NCI-H1048 (cell line): Measurements from ENCODE around the gene LIPC.

Source experiments
- DNase-seq: peaks from one replicate; lab custom pipeline; 2025; lab: John Stamatoyannopoulos, UW

Gene LIPC

GRCh38 chr15:58495891-58496408 is 64.2 kb downstream of the LIPC start:
- DNase-seq, result no peak

- no peak for DNase-seq
Observed at GRCh38 chr15:58497046-58497785, 65.4 kb downstream of the LIPC start.

- DNase-seq, result no peak
Observed at GRCh38 chr15:58498821-58499580, 67.2 kb downstream of the LIPC start.

- no peak for DNase-seq
Observed at GRCh38 chr15:58501006-58501405, 69.2 kb downstream of the LIPC start.

GRCh38 chr15:58501636-58502188 is 69.9 kb downstream of the LIPC start:
- no peak for DNase-seq

GRCh38 chr15:58503139-58504027 is 71.6 kb downstream of the LIPC start:
- no peak for DNase-seq

GRCh38 chr15:58504674-58505234 is 73.0 kb downstream of the LIPC start:
- no peak for DNase-seq

GRCh38 chr15:58505581-58505980 is 73.8 kb downstream of the LIPC start:
- no peak for DNase-seq

- no peak for DNase-seq
Observed at GRCh38 chr15:58506064-58506490, 74.3 kb downstream of the LIPC start.

GRCh38 chr15:58506783-58507668 is 75.2 kb downstream of the LIPC start:
- DNase-seq, result no peak

- DNase-seq, result no peak
Observed at GRCh38 chr15:58509556-58509955, 77.8 kb downstream of the LIPC start.

GRCh38 chr15:58510715-58511598 is 79.2 kb downstream of the LIPC start:
- no peak for DNase-seq

GRCh38 chr15:58511599-58511987 is 79.8 kb downstream of the LIPC start:
- no peak for DNase-seq

GRCh38 chr15:58512522-58512921 is 80.7 kb downstream of the LIPC start:
- no peak for DNase-seq

GRCh38 chr15:58513008-58513407 is 81.2 kb downstream of the LIPC start:
- no peak for DNase-seq

GRCh38 chr15:58513726-58514336 is 82.0 kb downstream of the LIPC start:
- DNase-seq, result no peak

- DNase-seq, result no peak
Observed at GRCh38 chr15:58515807-58516206, 84.0 kb downstream of the LIPC start.

GRCh38 chr15:58517252-58517681 is 85.5 kb downstream of the LIPC start:
- DNase-seq, result no peak
